Upper lobe of left lung (tissue), 6 donors: ENCODE data around the gene ULK4. TPM values are rescaled to one million over a fixed set of nuclear protein-coding genes. Genes with fewer than 3 reads are reported as not detected.

ENCODE experiments used
- ATAC-seq, 2 donors: fragments of 200-7000 bp; cut with Tn5 transposase; one replicate each; pipeline ENCODE4 v1.9.1; 2022; ENCODE audit warnings: mild to moderate bottlenecking in 2 of 2, moderate library complexity in 2 of 2; ENCODE audit not compliant: low FRiP score in 2 of 2
- DNase-seq, 2 donors: peaks; one replicate each; pipeline ENCODE4 v3.0.0-alpha.2; 2019 to 2020
- H3K27ac ChIP-seq, 4 donors: fragments of 200-600 bp; sonication (generic); one replicate each; pipeline ENCODE4 v1.5.1; 2016 to 2019
- H3K27me3 ChIP-seq, 4 donors: fragments of 200-600 bp; sonication (generic); one replicate each; pipeline ENCODE4 v1.5.1; 2017 to 2019
- H3K36me3 ChIP-seq, 4 donors: fragments of 200-600 bp; sonication (generic); one replicate each; pipeline ENCODE4 v1.5.1; 2016 to 2019
- H3K4me1 ChIP-seq, 4 donors: fragments of 200-600 bp; sonication (generic); one replicate each; pipeline ENCODE4 v1.5.1; 2018 to 2019
- H3K4me3 ChIP-seq, 4 donors: fragments of 200-600 bp; sonication (generic); one replicate each; pipeline ENCODE4 v1.5.1; 2017 to 2019; ENCODE audit warnings: mild to moderate bottlenecking in 2 of 4, moderate library complexity in 1 of 4
- H3K9me3 ChIP-seq, 4 donors: fragments of 200-600 bp; sonication (generic); one replicate each; pipeline ENCODE4 v1.5.1; 2018 to 2019
- EP300 ChIP-seq, 4 donors: sonication (generic); formaldehyde crosslinking; IDR thresholded peaks; one replicate each; pipeline ENCODE4 v1.5.1; 2017; ENCODE audit warnings: antibody characterized with exemption in 4 of 4, control low read depth in 2 of 4
- POLR2A ChIP-seq, 4 donors: fragments of 450-650 bp; IDR thresholded peaks; one replicate each; pipeline ENCODE4 v1.5.1; 2016 to 2017; ENCODE audit warnings: antibody characterized with exemption in 4 of 4, mild to moderate bottlenecking in 2 of 4
- POLR2AphosphoS5 ChIP-seq, 2 donors: sonication (generic); formaldehyde crosslinking; IDR thresholded peaks; one replicate each; pipeline ENCODE4 v1.5.1; 2017; ENCODE audit warnings: antibody characterized with exemption in 2 of 2
- WGBS, 2 donors: methylation state at CpG; one replicate each; pipeline ENCODE4 v1.1.5; 2017 to 2018; 5-methylcytosine and 5-hydroxymethylcytosine counted together
- total RNA-seq, 6 donors: library from RNA; depleted of rRNA in 4 of 6; stranded (reverse); fragments of >200 nt in 4 of 6; gene quantifications; one replicate each; pipeline versions ENCODE4 v1.1.0 to v1.2.1, GENCODE V29; 2016 to 2021
- TF ChIP-seq, protein P1 (sequence below), 6 experiments: fragments of 450-650 bp in 4 of 6; fragments of 200-600 bp in 2 of 6; sonication (generic) in 2 of 6; IDR thresholded peaks; one replicate each; pipeline ENCODE4 v1.5.1; 2016 to 2019; ENCODE audit warnings: antibody characterized with exemption in 6 of 6
- donor health status: DM: no; HTN: no; CAD: no; lungs with moderate emphysema.
- donor health status: DM: no; HTN: yes; CAD: no; lungs with severe emphysema.

The ULK4 gene
- total RNA-seq, 6 donors from 2014 or later: 9.4 to 76.5 (median 28.1) TPM

DNA sequence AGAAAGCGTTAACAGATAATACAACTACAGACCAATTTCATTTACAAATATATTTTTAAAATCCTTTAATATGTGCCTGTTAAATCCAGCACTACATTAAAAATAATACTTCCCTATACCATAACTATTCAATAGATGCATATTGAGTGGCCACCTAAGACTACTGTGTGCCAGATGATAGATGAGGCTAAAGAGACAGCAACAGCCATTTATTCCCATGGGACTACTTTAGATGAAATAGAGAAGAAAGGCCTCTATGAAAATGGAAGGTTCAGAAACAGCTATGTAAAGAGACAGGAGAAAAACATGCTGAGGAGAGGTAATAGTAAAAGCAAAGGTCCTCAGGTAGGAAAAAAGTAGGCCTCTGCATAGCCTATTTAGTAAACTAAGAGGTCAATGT lies 358.1 kb downstream of the ULK4 start:
- Histone ChIP-seq H3K36me3 (no peaks in the 10 kb centered on the region), H3K9me3 (no peaks in the 10 kb centered on the region), H3K27ac (no peak overlapping the region), H3K27me3 (no peaks in the 10 kb centered on the region), H3K4me3 (no peak overlapping the region), H3K4me1 (no peaks in the 10 kb centered on the region)
- DNase-seq (no peak), ATAC-seq (no peak)
- 96 to 98% methylated on average over 1 of the region's 1 CpG for WGBS, 2 donors
- TF ChIP-seq POLR2AphosphoS5 (IDR thresholded peaks at IDR 0.05): no peak
- TF ChIP-seq, protein P1, sequence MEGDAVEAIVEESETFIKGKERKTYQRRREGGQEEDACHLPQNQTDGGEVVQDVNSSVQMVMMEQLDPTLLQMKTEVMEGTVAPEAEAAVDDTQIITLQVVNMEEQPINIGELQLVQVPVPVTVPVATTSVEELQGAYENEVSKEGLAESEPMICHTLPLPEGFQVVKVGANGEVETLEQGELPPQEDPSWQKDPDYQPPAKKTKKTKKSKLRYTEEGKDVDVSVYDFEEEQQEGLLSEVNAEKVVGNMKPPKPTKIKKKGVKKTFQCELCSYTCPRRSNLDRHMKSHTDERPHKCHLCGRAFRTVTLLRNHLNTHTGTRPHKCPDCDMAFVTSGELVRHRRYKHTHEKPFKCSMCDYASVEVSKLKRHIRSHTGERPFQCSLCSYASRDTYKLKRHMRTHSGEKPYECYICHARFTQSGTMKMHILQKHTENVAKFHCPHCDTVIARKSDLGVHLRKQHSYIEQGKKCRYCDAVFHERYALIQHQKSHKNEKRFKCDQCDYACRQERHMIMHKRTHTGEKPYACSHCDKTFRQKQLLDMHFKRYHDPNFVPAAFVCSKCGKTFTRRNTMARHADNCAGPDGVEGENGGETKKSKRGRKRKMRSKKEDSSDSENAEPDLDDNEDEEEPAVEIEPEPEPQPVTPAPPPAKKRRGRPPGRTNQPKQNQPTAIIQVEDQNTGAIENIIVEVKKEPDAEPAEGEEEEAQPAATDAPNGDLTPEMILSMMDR (IDR thresholded peaks at IDR 0.05): no peak
- no peak for TF ChIP-seq POLR2A (IDR thresholded peaks at IDR 0.05)
- no peak for TF ChIP-seq EP300 (IDR thresholded peaks at IDR 0.05)

DNA sequence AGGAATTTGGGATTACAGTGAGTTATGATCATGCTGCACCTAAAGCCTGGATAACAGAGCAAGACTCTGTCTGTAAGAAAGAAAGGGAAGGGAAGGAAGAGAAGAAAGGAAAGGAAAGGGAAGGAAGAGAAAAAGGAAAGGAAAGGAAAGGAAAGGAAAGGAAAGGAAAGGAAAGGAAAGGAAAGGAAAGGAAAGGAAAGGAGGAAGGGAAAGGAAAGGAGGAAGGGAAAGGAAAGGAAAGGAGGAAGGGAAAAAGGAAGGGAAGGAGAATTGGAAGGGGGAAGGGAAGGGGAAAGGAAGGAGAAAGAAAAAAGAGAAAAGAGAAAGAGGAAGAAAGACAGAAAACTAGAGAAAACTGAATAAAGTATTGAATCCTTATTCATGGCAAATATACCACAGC lies 359.8 kb downstream of the ULK4 start:
- H3K4me3 ChIP-seq: no peak overlapping the region
- no peaks in the 10 kb centered on the region for H3K27me3 ChIP-seq
- ATAC-seq: no peak
- DNase-seq: no peak
- H3K4me1 ChIP-seq: no peaks in the 10 kb centered on the region
- H3K9me3 ChIP-seq: no peaks in the 10 kb centered on the region
- H3K36me3 ChIP-seq: no peaks in the 10 kb centered on the region
- no peak overlapping the region for H3K27ac ChIP-seq
- TF ChIP-seq EP300 (IDR thresholded peaks at IDR 0.05) (no peak), POLR2AphosphoS5 (IDR thresholded peaks at IDR 0.05) (no peak), POLR2A (IDR thresholded peaks at IDR 0.05) (no peak)
- TF ChIP-seq, protein P1 (IDR thresholded peaks at IDR 0.05): no peak

DNA sequence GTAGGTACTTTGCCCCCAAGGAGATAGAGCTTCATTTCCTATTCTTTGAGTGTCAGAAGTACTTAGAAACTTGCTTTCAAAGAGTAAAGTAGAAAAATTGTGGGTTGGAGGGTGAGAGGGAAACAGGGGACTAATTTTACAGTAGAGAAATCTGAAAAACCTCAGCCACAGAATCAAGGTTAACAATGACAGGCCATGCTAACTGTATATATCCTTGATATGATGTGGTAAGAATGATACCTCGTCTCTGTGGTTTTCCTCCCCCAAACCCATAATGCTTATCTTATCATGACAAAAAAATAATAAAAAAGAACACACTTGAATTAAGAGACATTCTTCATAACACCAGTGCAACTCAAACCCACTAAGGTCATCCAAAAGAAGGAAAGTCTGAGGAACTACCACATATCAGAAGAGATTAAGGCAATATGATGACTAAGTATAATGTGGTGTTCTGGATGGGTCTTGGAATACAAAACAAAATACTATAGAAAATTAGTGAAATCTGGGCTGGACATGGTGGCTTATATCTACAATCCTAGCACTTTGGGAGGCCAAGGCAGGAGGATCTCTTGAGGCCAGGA lies 360.4 kb downstream of the ULK4 start:
- no peak overlapping the region for H3K4me3 ChIP-seq
- H3K27me3 ChIP-seq: no peaks in the 10 kb centered on the region
- no peaks in the 10 kb centered on the region for H3K36me3 ChIP-seq
- TF ChIP-seq POLR2A (IDR thresholded peaks at IDR 0.05) (no peak), EP300 (IDR thresholded peaks at IDR 0.05) (no peak)
- ATAC-seq (no peak), DNase-seq (no peak)
- H3K4me1 ChIP-seq: no peaks in the 10 kb centered on the region
- WGBS, 2 donors: 30 to 39% methylated on average over 1 of the region's 1 CpG
- no peak overlapping the region for H3K27ac ChIP-seq
- H3K9me3 ChIP-seq: no peaks in the 10 kb centered on the region

DNA sequence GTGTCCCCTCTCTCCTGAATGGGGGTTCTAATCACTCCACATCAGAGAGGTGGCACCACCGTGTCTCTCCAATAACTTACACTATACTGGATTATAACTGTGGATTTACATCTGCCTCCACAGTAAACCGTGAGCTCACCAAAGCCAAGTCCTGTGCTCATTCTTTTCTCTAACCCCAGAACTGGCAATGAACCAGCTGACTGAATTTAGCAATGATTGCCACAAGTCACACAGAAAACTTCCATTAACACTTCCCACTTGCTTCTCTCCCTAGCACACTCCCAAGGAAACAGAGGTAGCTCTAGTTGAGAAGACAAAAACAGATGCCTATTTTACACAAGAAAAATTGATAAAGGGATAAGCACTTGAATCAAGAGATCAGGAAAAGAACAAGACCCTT lies 361.3 kb downstream of the ULK4 start:
- no peak for ATAC-seq
- Histone ChIP-seq H3K36me3 (no peaks in the 10 kb centered on the region), H3K4me1 (no peaks in the 10 kb centered on the region), H3K27ac (no peak overlapping the region), H3K9me3 (no peaks in the 10 kb centered on the region), H3K4me3 (no peak overlapping the region), H3K27me3 (no peaks in the 10 kb centered on the region)
- TF ChIP-seq EP300 (IDR thresholded peaks at IDR 0.05) (no peak), POLR2AphosphoS5 (IDR thresholded peaks at IDR 0.05) (no peak), POLR2A (IDR thresholded peaks at IDR 0.05) (no peak)
- TF ChIP-seq, protein P1 (IDR thresholded peaks at IDR 0.05): no peak
- no peak for DNase-seq
- WGBS, 2 donors: 89 to 96% methylated on average over 2 of the region's 2 CpGs

DNA sequence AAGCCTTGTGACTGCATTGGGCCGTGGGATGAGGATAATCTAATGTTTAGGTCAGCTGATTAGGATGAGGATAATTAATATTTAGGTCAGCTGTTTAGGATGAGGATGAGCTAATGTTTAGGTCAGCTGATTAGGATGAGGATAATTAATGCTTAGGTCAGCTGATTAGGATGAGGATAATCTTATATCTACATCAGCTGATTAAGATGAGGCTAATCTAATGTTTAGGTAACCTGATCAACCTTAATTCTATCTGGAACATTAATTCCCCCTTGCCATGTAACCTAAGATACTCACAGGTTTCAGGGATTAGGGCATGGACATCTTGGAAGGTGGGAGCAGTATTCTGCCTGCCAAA lies 362.8 kb downstream of the ULK4 start:
- DNase-seq: no peak

More for the DNA sequence above, 362.8 kb downstream of the ULK4 start:
- ATAC-seq: no peak
- no peaks in the 10 kb centered on the region for H3K4me1 ChIP-seq
- no peaks in the 10 kb centered on the region for H3K27me3 ChIP-seq
- TF ChIP-seq, protein P1 (IDR thresholded peaks at IDR 0.05): no peak
- H3K36me3 ChIP-seq: no peaks in the 10 kb centered on the region
- no peak overlapping the region for H3K27ac ChIP-seq
- no peak overlapping the region for H3K4me3 ChIP-seq
- 68 to 71% methylated on average over 1 of the region's 1 CpG for WGBS, 2 donors
- H3K9me3 ChIP-seq: no peaks in the 10 kb centered on the region
